Nasal cavity respiratory epithelium epithelial cell of viscerocranial mucosa (primary cell): ENCODE data around the gene RASGRF1. TPM values are rescaled to one million over a fixed set of nuclear protein-coding genes. Genes with fewer than 3 reads are reported as not detected.

Experiments
- total RNA-seq: library from RNA; depleted of rRNA; stranded (reverse); fragments of >200 nt; gene quantifications from 2 replicates; pipeline ENCODE4 v1.2.3, GENCODE V29; 2014

The RASGRF1 gene
- 0.78 TPM in 1 of 2 replicates, not detected in the other for total RNA-seq

GRCh38 chr15:79090487-79091203, at the start of gene RASGRF1:
Gene RASGRF1, minus strand, starts transcription at chr15:79090780. Its CDS starts 282 bp downstream, at chr15:79090498.

GRCh38 chr15:78944669-78945407, 145.7 kb downstream of the RASGRF1 start, which contains the start of gene CTSH:
Gene CTSH, minus strand, starts transcription at chr15:78945046. Its CDS starts 65 bp downstream, at chr15:78944981.

Other genes starting within 250 kb of the RASGRF1 start
- gene MORF4L1, start 217.9 kb downstream of the RASGRF1 start, total RNA-seq: 276 and 301 TPM in 2 replicates
- 28.0 and 346 TPM in 2 replicates for gene CTSH, start 145.7 kb downstream of the RASGRF1 start, total RNA-seq
- gene ANKRD34C, start 191.9 kb upstream of the RASGRF1 start, total RNA-seq: not detected in 2 replicates
- 84.6 and 102 TPM in 2 replicates for gene TMED3, start 220.3 kb upstream of the RASGRF1 start, total RNA-seq